GM23248 (cell line): Measurements from ENCODE around the gene METTL4.

Experiments
- EZH2 ChIP-seq: fragments of 200-600 bp; sonication (generic); IDR thresholded peaks from 2 replicates; pipeline ENCODE4 v1.6.1; 2018; ENCODE audit warnings: antibody characterized with exemption, mild to moderate bottlenecking; ENCODE audit not compliant: insufficient read depth, poor library complexity, severe bottlenecking
- EZH2phosphoT487 ChIP-seq: fragments of 200-600 bp; sonication (generic); IDR thresholded peaks from 2 replicates; pipeline ENCODE4 v1.6.1; 2018; ENCODE audit warnings: antibody characterized with exemption, moderate library complexity, mild to moderate bottlenecking, low read depth; ENCODE audit not compliant: insufficient read depth

- TF ChIP-seq EZH2phosphoT487 (no peak), EZH2 (no peak)
Observed at GRCh38 chr18:2557536-2557935, 13.8 kb downstream of the METTL4 start.
